ENCODE data around the gene PCNP. TPM values are rescaled to one million over a fixed set of nuclear protein-coding genes. Genes with fewer than 3 reads are reported as not detected.
A peak's percentile ranks its signal among the peaks of the same experiment; 100 is the strongest.

PCNP gene, protein sequence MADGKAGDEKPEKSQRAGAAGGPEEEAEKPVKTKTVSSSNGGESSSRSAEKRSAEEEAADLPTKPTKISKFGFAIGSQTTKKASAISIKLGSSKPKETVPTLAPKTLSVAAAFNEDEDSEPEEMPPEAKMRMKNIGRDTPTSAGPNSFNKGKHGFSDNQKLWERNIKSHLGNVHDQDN
- 10 to 100 TPM; 59.2 to 92.9 TPM for total RNA-seq

DNA sequence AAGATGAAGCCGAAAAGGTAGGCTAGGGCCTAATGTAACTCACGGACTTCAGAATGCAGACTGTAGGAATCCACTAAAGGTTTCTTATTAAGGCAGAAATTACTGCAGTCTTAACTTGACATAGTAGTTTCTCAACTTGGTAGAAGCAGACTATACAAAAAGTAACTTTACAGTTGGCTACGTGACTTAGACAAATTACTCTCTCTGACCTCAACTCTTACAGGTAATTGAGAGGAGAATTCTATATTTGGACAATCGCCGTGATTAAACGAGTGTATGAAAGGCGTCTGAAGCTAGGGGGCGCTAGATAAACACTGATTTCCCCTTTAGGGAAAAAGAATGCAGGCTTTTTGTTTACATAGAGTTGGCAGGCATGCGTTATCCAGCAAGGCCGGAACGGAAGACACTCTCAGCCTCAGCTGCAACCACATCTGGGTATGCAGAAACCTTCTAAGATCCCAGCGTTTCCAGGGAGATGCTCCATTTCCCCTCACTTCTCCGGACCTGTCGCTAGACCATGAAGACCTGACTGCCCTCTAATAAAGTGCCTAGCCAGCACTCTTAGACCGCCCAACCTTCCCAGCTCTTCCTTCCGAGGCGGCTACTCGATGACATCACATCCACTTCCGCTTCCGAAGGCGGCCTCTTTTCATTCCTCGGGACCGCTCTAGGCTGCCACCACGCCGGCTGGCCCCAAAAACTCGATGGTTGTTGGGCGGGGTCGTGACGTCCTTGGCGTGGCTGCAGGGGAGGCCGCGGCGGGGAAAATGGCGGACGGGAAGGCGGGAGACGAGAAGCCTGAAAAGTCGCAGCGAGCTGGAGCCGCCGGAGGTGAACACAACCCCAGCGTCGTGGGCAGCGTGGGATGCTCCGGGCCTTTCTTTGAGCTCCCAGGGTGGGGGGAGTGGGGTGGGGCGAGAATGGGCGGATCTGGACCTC is at the start of gene PCNP:
TSS of gene PCNP (plus strand) at position 732 of the 939 bp plus-strand sequence. CDS start at position 768, 36 bp downstream.
- WGBS, result under 1% methylated on average over 47 of the region's 47 CpGs
- DNase-seq (ENCODE audit: low spot score), result peak; percentile 99
- no peaks in the 10 kb centered on the region for H3K4me1 ChIP-seq (replicated peaks)
- intact Hi-C loops (cut with DNase I), result loop anchor here (5.0 to 10.0 kb wide), 2 partner anchors 104 to 201 kb away; partner anchors contain the start of genes NXPE3 and ZBTB11
- H3K27ac ChIP-seq, result peak within 1 kb of the TSS; percentile 98 to 99
- H3K4me3 ChIP-seq, result peak within 1 kb of the TSS; percentile 91 to 95
- TF ChIP-seq CTCF (IDR thresholded peaks at IDR 0.05) (peak; percentile 75 to 95 (median 94)), POLR2AphosphoS5 (IDR thresholded peaks at IDR 0.05) (peak; percentile 97), POLR2A (IDR thresholded peaks at IDR 0.05) (peak; percentile 63)
- no peaks in the 10 kb centered on the region for H3K27me3 ChIP-seq (replicated peaks; ENCODE audit: insufficient read depth)
- H3K36me3 ChIP-seq, result no peaks in the 10 kb centered on the region
- no peaks in the 10 kb centered on the region for H3K9me3 ChIP-seq

DNA sequence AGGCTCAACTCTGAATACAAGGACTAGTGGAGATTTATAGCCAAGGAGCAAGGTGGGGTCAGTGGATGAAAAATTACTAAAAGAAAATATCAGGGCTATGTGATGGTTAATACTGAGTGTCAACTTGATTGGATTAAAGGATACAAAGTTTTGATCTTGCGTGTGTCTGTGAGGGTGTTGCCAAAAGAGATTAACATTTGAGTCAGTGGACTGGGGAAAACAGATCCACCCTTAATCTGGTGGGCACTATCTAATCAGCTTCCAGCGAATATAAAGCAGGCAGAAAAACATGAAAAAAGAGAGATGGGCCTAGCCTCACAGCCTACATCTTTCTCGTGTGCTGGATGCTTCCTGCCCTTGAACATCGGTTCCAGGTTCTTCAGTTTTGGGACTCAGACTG is 46.5 kb upstream of the PCNP start:
- intact Hi-C loops (cut with DNase I), result no loop called here
- Histone ChIP-seq H3K36me3 (no peaks in the 10 kb centered on the region), H3K27me3 (replicated peaks; ENCODE audit: insufficient read depth) (no peaks in the 10 kb centered on the region), H3K27ac (no peak overlapping the region), H3K4me3 (no peak overlapping the region), H3K4me1 (replicated peaks) (no peaks in the 10 kb centered on the region), H3K9me3 (no peaks in the 10 kb centered on the region)
- DNase-seq (ENCODE audit: low spot score), result no peak
- TF ChIP-seq POLR2A (IDR thresholded peaks at IDR 0.05) (no peak), POLR2AphosphoS5 (IDR thresholded peaks at IDR 0.05) (no peak), CTCF (IDR thresholded peaks at IDR 0.05) (no peak)
- WGBS, result 85% methylated on average over 4 of the region's 4 CpGs

DNA sequence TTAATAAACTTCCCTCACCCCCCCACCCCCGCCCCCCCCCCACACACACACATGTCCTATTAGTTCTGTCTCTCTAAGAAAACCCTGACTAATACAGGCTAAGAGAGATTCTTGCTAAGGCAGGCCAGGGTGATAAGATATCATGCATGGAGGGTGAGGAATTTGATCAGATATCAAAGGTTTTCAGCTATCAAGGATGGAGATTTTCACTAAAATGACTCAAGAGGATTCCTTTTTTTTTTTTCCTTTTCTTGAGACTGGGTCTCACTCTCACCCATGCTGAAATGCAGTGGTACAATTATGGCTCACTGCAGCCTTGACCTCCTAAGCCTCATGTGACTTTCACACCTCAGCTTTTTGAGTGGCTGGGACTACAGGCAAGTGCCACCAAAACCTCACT is 46.1 kb upstream of the PCNP start:
- Histone ChIP-seq H3K4me3 (no peak overlapping the region), H3K4me1 (replicated peaks) (no peaks in the 10 kb centered on the region), H3K36me3 (no peaks in the 10 kb centered on the region), H3K27ac (no peak overlapping the region), H3K9me3 (no peaks in the 10 kb centered on the region), H3K27me3 (replicated peaks; ENCODE audit: insufficient read depth) (no peaks in the 10 kb centered on the region)
- 18% methylated on average over 1 of the region's 1 CpG for WGBS
- no peak for DNase-seq (ENCODE audit: low spot score)
- intact Hi-C loops (cut with DNase I), result no loop called here
- TF ChIP-seq CTCF (IDR thresholded peaks at IDR 0.05) (no peak), POLR2AphosphoS5 (IDR thresholded peaks at IDR 0.05) (no peak)

GRCh38 chr3:101529816-101530685 is 43.9 kb upstream of the PCNP start:
- intact Hi-C loops (cut with DNase I), result no loop called here
- WGBS, result 89% methylated on average over 4 of the region's 4 CpGs

More at GRCh38 chr3:101529816-101530685, 43.9 kb upstream of the PCNP start:
- Histone ChIP-seq H3K27me3 (replicated peaks; ENCODE audit: insufficient read depth) (no peaks in the 10 kb centered on the region), H3K4me3 (no peak overlapping the region), H3K27ac (no peak overlapping the region), H3K9me3 (no peaks in the 10 kb centered on the region), H3K36me3 (no peaks in the 10 kb centered on the region), H3K4me1 (replicated peaks) (no peaks in the 10 kb centered on the region)
- DNase-seq (ENCODE audit: low spot score), result no peak
- TF ChIP-seq POLR2A (IDR thresholded peaks at IDR 0.05) (no peak), POLR2AphosphoS5 (IDR thresholded peaks at IDR 0.05) (no peak), CTCF (IDR thresholded peaks at IDR 0.05) (no peak)
